PFSK-1 (cell line): ENCODE measurements around the gene ZNF783.

Source experiments
- POLR2AphosphoS5 ChIP-seq: IDR thresholded peaks from 2 replicates; pipeline ENCODE4 v1.6.1; 2012; ENCODE audit warnings: low read depth, mild to moderate bottlenecking, control low read depth, low read length, moderate library complexity
- REST ChIP-seq, 2 experiments: IDR thresholded peaks; 2 replicates each; pipeline versions ENCODE4 v1.6.1 to v1.8.0; 2011 to 2012; ENCODE audit warnings: low read depth in 2 of 2, low read length in 2 of 2, control low read depth in 1 of 2, inconsistent platforms in 1 of 2, mild to moderate bottlenecking in 1 of 2, moderate library complexity in 1 of 2; ENCODE audit not compliant: insufficient read depth in 1 of 2
- SIN3A ChIP-seq: IDR thresholded peaks from 2 replicates; pipeline ENCODE4 v1.6.1; 2012; ENCODE audit warnings: mild to moderate bottlenecking, low read length, moderate library complexity, borderline replicate concordance; ENCODE audit not compliant: insufficient read depth
- TAF1 ChIP-seq: IDR thresholded peaks from 2 replicates; pipeline ENCODE4 v1.6.1; 2012; ENCODE audit warnings: low read length, control low read depth, borderline replicate concordance; ENCODE audit not compliant: insufficient read depth

GRCh38 chr7:149317986-149318672 lies 56.1 kb downstream of the ZNF783 start:
- no peak for TF ChIP-seq TAF1
- no peak for TF ChIP-seq SIN3A
- TF ChIP-seq REST (IDR thresholded peaks at IDR 0.05; ENCODE audit: insufficient read depth in 1 of 2, low read depth in 2 of 2, low read length in 2 of 2) = no peak
- TF ChIP-seq POLR2AphosphoS5 = no peak
